ENCODE data around the gene PTK7.
"Not testable (repeated sequence)": the region's sequence is repeated elsewhere in the genome, so short reads cannot be mapped to it uniquely, and the experiment has no call there.

Gene PTK7

GRCh38 chr6:43075670-43076463 is at the start of gene PTK7:
TSS of gene PTK7 (plus strand) at chr6:43076314. CDS start at chr6:43076489, 175 bp downstream.
- DNase-seq (ENCODE audit: low read depth) = no peak

- no peak for DNase-seq (ENCODE audit: low read depth)
Measured at GRCh38 chr6:43026365-43026764, 49.7 kb upstream of the PTK7 start.

DNA sequence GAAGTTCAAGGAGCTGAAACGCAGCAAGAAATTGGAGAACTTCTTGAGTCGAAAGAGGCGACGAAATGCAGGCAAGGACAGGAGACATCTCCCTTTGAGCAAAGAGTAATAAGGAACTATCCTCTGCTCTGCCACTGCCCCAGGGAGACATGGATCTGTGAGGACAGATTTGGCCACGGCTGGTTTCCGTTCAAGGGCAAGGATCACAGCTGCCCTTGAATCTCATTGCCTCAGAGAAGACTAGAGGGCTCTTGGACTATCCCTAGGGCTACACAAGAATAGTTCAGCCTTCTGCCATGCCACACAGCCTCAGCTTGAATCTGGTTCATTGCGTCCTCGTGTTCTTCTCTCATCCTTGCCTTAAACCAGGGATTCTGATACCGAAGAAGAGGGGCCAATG is 47.0 kb upstream of the PTK7 start:
- no peak for DNase-seq (ENCODE audit: low read depth)

DNA sequence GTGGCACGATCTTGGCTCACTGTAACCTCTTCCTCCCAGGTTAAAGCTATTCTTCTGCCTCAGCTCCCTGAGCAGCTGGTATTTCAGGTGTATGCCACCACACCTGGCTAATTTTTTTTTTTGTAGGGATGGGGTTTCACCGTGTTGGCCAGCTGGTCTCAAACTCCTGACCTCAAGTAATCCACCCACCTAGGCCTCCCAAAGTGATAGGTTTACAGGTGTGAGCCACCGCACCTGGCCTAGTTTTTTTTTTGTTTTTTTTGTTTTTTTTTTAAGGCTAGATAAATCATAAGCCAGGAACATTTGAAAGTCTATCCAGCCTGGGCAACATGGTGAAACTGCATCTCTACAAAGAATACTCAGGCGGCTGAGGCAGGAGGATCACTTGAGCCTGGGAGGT is 43.8 kb upstream of the PTK7 start:
- no peak for DNase-seq (ENCODE audit: low read depth)

DNA sequence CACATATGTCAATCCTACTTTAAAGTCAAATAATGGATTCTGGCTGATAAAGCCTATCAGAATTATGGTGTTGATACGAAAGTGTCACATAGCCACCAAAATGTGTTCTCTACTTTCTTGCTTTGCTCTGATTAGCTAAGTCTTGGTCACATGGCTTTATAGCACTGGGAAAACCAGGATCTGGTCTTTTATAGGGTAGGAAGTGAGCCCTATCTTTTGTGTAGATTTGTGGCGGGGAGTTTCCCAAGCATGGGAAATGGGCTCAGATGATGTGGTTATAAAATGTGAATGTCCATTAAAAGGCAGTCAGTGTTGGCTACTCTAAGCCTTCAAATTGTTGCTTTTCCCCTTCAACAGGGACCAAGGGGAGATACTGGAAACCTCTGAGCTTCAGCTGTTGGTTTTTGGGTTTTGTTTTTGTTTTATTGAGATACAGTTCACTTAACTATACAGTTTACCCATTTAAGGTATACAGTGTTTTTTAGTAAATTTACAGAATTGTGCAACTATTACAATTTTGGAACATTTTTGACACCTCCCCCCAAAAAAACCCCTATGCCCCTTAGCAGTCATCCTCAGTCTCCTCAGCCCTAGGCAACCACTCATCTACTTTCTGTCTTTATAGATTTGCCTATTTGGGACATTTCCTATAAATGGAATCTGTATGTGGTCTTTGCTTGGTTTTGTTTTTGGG is 42.5 kb upstream of the PTK7 start:
- DNase-seq (ENCODE audit: low read depth) = no peak

DNA sequence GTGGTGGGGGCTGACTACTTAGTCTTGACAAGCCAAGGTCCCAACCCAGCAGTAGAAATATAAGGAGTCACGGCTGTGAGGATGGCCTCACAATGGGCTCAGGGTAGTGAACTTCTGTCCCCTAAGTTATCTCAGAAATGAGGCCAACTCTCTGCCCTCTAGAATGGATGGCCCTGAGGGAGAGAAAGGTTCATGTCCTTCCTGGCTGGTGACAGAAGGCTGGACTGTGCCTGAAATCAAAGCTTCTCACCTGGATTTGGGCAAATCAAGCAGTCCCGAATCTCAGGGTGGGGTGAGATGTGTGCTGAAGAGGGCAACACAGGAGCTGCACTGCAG is 42.0 kb upstream of the PTK7 start:
- no peak for DNase-seq (ENCODE audit: low read depth)

DNA sequence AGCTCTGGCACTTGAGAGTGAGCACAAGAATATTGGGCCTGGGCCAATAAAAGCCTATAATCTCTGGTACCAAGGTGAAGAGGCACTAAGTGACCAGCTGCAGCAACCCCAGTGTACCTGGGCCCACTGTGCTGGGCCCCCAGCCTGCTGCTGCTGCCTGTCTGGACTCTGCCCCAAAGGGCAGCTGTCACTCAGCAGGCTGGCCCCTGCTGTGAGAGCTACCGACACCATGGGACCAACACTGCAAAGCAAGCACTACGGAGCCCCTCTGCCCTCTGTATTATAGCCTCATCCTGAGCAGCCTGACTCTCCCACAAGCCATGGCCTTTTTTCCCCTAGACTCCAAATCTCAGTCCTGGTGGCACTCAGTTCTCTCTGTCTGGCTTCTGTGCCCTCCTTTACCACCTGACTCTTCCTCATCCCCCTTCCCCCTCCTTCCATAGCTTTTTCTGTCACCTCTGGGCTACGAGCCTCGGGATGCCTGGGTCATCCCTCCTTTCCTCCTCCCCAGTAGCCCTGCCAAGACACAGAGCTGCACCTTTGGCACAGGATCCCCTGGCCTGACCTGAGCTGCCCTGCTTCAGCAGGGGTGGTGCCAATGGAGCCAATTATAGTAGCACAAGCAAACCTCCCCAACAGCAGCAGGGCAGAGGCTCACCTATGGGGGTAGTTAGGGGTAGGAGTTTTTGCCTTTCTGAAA is 40.5 kb upstream of the PTK7 start:
- DNase-seq (ENCODE audit: low read depth) = no peak

GRCh38 chr6:43036712-43037111 is 39.4 kb upstream of the PTK7 start:
- no peak for DNase-seq (ENCODE audit: low read depth)

- no peak for DNase-seq (ENCODE audit: low read depth)
Measured at GRCh38 chr6:43037197-43037596, 38.9 kb upstream of the PTK7 start.

- no peak for DNase-seq (ENCODE audit: low read depth)
Measured at GRCh38 chr6:43037706-43038105, 38.4 kb upstream of the PTK7 start.

- no peak for DNase-seq (ENCODE audit: low read depth)
Measured at GRCh38 chr6:43038727-43039126, 37.4 kb upstream of the PTK7 start.

- no peak for DNase-seq (ENCODE audit: low read depth)
Measured at GRCh38 chr6:43040542-43041257, 35.4 kb upstream of the PTK7 start.

- not testable (repeated sequence) for DNase-seq (ENCODE audit: low read depth)
Measured at GRCh38 chr6:43041475-43041874, 34.6 kb upstream of the PTK7 start.

DNA sequence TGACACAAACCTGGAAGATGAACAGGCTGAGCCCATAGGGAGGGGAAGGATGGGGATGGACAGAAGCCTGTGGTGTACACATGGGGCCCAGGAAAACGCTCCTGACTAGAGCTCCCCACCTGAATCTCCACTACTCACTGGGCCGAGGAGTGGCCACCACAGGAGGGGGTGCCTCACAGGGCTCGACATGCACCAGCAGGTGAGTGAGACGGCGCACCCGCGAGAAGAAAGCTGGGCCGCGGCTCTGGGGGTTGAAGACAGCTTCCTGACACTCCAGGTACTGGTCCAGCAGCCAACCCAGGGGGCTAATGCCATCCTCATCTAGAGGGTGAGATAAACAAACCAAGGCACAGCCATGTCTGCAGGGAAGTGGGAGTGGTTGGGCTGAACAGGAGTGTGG is 32.8 kb upstream of the PTK7 start:
- DNase-seq (ENCODE audit: low read depth) = no peak

- no peak for DNase-seq (ENCODE audit: low read depth)
Measured at GRCh38 chr6:43045371-43045930, 30.7 kb upstream of the PTK7 start.

DNA sequence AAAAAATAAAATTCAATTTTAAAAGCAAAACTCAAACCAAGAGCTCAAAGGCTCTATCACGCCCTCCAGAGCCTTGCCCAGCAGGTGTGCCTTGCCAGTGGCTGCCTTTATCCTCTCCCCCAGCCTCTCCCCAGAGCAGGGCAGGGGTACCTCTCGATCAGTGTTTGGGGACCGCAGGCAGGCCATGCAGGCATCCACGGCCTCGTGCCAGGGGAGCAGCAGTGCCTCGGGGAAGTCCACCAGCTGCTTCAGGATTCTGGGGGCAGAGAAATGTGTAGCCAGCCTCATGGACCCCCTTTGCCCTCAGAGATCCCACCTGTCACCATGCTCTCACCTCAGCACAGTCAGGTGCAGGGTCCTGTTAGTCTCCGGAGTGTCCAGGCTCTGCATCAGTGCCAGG is 28.1 kb upstream of the PTK7 start:
- no peak for DNase-seq (ENCODE audit: low read depth)

DNA sequence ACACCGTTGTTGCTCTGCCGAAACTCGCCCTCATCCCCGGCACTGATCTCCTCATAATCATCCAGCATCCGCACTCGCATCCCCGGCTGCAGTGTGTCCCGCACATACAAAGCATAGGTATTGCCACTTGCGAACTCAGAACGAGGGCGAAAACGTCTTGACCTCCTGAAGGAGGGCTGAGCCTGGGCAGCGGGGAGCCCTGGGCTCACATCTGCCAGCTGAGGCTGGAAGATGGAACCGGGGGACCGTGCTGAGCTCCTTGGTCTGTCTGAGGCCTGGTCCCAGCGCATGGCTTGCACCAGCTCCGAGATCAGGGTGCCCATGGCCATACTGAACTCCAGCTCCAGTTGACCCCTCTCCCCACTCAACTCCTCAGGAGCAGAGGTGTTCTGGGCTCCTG is 25.1 kb upstream of the PTK7 start:
- DNase-seq (ENCODE audit: low read depth) = no peak

GRCh38 chr6:43052225-43052841 is 23.8 kb upstream of the PTK7 start:
- no peak for DNase-seq (ENCODE audit: low read depth)

- DNase-seq (ENCODE audit: low read depth) = no peak
Measured at GRCh38 chr6:43052842-43053544, 23.1 kb upstream of the PTK7 start.

DNA sequence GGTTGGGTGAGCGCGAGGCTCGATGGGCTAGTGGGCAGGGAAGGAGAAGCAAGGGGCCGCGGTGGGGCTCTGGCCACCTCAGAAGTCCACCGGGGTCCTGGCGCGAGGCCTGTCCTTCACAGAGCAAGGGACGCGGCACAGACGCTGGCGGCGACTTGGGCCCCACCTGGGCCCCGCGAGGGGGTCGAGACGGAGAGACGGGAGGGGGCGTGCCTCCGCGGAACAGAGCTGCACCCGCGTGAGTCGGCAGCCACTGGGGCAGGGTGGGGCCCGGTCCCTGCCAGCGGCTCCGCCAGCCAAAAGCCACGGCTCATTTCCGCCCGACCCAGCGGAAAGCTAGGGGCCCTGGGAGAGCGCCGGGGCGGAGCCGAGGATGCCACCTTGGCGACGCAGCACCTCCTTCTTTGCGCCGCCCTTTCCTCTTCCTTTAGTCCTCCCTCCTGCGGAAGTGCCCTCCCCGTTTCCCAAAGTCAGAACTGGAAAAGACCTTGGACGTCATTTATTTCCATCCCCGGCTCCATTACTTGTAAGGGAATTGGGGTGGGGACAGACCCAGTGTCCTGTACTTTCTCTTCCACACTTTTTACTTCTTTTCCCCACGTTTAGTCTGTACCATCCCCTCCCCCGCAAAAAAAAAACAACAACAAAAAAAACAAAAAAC is 22.4 kb upstream of the PTK7 start, which contains the start of gene CUL7:
Gene CUL7 (minus strand): TSS at position 307 of the 661 bp plus-strand sequence. CDS start 1,063 bp downstream, outside the sequence.
- peak; percentile 94 for DNase-seq (ENCODE audit: low read depth)
